NB4 (cell line): ENCODE measurements around the gene SUPT7L.

ENCODE experiments used
- MYC ChIP-seq: IDR thresholded peaks from 2 replicates; pipeline ENCODE4 v1.6.1; 2011; ENCODE audit warnings: low read depth, low read length
- POLR2A ChIP-seq: IDR thresholded peaks from 2 replicates; pipeline ENCODE4 v1.6.1; 2011; ENCODE audit warnings: mild to moderate bottlenecking; ENCODE audit not compliant: insufficient read length; ENCODE audit errors: extremely low read depth
- TF ChIP-seq, protein P1 (sequence below): IDR thresholded peaks from one replicate; pipeline ENCODE4 v1.5.1; 2012; ENCODE audit warnings: low read depth, low read length
- TF ChIP-seq, protein P2 (sequence below): IDR thresholded peaks from 2 replicates; pipeline ENCODE4 v1.6.1; 2011; ENCODE audit warnings: low read depth, low read length

DNA sequence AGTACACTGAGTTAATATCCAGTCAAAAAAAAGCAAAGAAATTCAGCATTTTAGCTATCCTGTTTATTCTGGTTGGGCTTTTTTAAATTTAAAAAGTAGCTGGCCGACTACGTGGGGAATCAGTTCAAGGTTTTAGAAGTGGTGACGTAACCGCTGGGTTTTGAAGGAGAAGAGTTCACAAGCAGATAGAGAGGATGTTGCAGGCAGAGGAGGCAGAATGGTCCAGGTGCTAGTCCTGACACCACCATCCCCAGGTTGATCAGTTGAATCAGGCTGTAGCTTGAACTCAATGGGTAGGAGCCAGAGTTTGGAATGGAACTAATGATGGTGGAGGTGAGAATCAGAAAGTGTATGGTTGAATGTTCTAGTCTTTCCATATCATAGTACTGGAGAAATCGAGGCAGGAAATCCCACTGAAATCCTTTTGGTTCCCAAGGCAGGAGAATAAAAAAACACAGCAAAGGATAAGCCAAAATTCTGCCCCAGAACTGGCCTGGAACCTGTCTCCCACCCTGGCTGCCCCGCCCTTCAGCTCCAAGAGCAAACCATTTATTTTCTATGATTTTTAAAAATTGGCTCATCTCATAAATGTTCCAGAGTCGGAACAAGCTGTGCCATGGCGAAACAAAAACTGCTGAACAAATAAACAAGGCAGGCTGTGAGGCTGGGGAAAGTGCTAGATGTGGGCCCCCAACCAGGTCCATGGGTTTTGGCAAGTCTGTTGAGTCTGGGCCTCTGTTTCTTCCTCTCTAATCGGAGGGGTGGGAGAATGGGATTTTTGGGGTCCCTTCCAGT, 44.2 kb upstream of the SUPT7L start:
- TF ChIP-seq, protein P1, sequence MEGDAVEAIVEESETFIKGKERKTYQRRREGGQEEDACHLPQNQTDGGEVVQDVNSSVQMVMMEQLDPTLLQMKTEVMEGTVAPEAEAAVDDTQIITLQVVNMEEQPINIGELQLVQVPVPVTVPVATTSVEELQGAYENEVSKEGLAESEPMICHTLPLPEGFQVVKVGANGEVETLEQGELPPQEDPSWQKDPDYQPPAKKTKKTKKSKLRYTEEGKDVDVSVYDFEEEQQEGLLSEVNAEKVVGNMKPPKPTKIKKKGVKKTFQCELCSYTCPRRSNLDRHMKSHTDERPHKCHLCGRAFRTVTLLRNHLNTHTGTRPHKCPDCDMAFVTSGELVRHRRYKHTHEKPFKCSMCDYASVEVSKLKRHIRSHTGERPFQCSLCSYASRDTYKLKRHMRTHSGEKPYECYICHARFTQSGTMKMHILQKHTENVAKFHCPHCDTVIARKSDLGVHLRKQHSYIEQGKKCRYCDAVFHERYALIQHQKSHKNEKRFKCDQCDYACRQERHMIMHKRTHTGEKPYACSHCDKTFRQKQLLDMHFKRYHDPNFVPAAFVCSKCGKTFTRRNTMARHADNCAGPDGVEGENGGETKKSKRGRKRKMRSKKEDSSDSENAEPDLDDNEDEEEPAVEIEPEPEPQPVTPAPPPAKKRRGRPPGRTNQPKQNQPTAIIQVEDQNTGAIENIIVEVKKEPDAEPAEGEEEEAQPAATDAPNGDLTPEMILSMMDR, result no peak
- TF ChIP-seq POLR2A, result no peak
- TF ChIP-seq, protein P2, sequence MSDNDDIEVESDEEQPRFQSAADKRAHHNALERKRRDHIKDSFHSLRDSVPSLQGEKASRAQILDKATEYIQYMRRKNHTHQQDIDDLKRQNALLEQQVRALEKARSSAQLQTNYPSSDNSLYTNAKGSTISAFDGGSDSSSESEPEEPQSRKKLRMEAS, result no peak
- no peak for TF ChIP-seq MYC
